HepG2 (cell line): ENCODE data around the gene ARMH3. TPM values are rescaled to one million over a fixed set of nuclear protein-coding genes. Genes with fewer than 3 reads are reported as not detected.

Source experiments
- AKAP8 ChIP-seq: sonication (generic); formaldehyde crosslinking; IDR thresholded peaks from 2 replicates; pipeline ENCODE4 v1.5.1; 2020; ENCODE audit warnings: mild to moderate bottlenecking, missing genetic modification reagents
- ASH2L ChIP-seq: fragments of 300-600, 200-600 bp; sonication (generic); IDR thresholded peaks from 2 replicates; pipeline ENCODE4 v1.7.0; 2017; ENCODE audit warnings: low read depth, mild to moderate bottlenecking, moderate library complexity, mixed read lengths, low read length; ENCODE audit not compliant: insufficient read length
- DNMT3B ChIP-seq: conservative IDR thresholded peaks from 2 replicates; pipeline ENCODE4 v1.6.1; 2016; ENCODE audit warnings: missing biosample characterization, control low read depth
- GATAD2A ChIP-seq: IDR thresholded peaks from 2 replicates; pipeline ENCODE4 v1.6.1; 2016
- KDM4B ChIP-seq: sonication (generic); formaldehyde crosslinking; IDR thresholded peaks from 2 replicates; pipeline ENCODE4 v1.4.0; 2020; ENCODE audit warnings: missing genetic modification reagents
- KLF11 ChIP-seq: IDR thresholded peaks from 2 replicates; pipeline ENCODE4 v1.6.1; 2016; ENCODE audit warnings: missing compliant biosample characterization
- NR2F6 ChIP-seq, 2 experiments: IDR thresholded peaks; 2 replicates each; pipeline ENCODE4 v1.6.1; 2016; ENCODE audit warnings: antibody characterized with exemption in 1 of 2, mild to moderate bottlenecking in 1 of 2
- SAFB2 ChIP-seq: sonication (generic); formaldehyde crosslinking; IDR thresholded peaks from 2 replicates; pipeline ENCODE4 v1.5.1; 2020; ENCODE audit warnings: missing genetic modification reagents, low read depth, mild to moderate bottlenecking, borderline replicate concordance
- SMAD3 ChIP-seq: sonication (generic); formaldehyde crosslinking; IDR thresholded peaks from 2 replicates; pipeline ENCODE4 v1.4.0; 2020; ENCODE audit warnings: missing genetic modification reagents
- SNAI1 ChIP-seq: sonication (generic); formaldehyde crosslinking; IDR thresholded peaks from 2 replicates; pipeline ENCODE4 v1.5.0; 2020; ENCODE audit warnings: mild to moderate bottlenecking, missing genetic modification reagents, borderline replicate concordance
- SRY ChIP-seq: sonication (generic); formaldehyde crosslinking; IDR thresholded peaks from 2 replicates; pipeline ENCODE4 v1.8.0; 2022; ENCODE audit warnings: mild to moderate bottlenecking, missing genetic modification reagents
- ZFX ChIP-seq: sonication (generic); formaldehyde crosslinking; IDR thresholded peaks from 2 replicates; pipeline ENCODE4 v1.4.0; 2020; ENCODE audit warnings: mild to moderate bottlenecking, low read depth, missing genetic modification reagents, moderate library complexity
- ZNF577 ChIP-seq: sonication (generic); formaldehyde crosslinking; IDR thresholded peaks from 2 replicates; pipeline ENCODE4 v1.4.0; 2020; ENCODE audit warnings: mild to moderate bottlenecking, low read depth, missing genetic modification reagents, borderline replicate concordance
- ZNF607 ChIP-seq: sonication (generic); formaldehyde crosslinking; IDR thresholded peaks from 2 replicates; pipeline ENCODE4 v1.5.1; 2020; ENCODE audit warnings: missing genetic modification reagents, mild to moderate bottlenecking, borderline replicate concordance
- ZNF83 ChIP-seq: sonication (generic); formaldehyde crosslinking; IDR thresholded peaks from 2 replicates; pipeline ENCODE4 v1.4.0; 2020; ENCODE audit warnings: missing genetic modification reagents, mild to moderate bottlenecking, borderline replicate concordance
- ZSCAN12 ChIP-seq: sonication (generic); formaldehyde crosslinking; IDR thresholded peaks from 2 replicates; pipeline ENCODE4 v1.9.0; 2021; ENCODE audit warnings: mild to moderate bottlenecking, missing genetic modification reagents
- polyA plus RNA-seq, 8 experiments: library from polyadenylated mRNA; depleted of rRNA in 3 of 8; stranded (reverse) in 7 of 8; unstranded in 1 of 8; fragments of >200 nt; fragmentation: Illumina TruSeq in 4 of 8; extraction: Trizol in 4 of 8; gene quantifications; 2 replicates each; pipeline versions ENCODE4 v1.2.1 to v1.2.3, GENCODE V29; 2011 to 2016; ENCODE audit warnings: low read depth in 4 of 8, missing spikeins in 1 of 8, mixed read lengths in 1 of 8; ENCODE audit not compliant: insufficient read depth in 1 of 8
- total RNA-seq, 5 experiments: library from RNA; depleted of rRNA; stranded (reverse); fragments of >200 nt; fragmentation: Illumina TruSeq; extraction: Trizol; gene quantifications; 2 replicates each; pipeline ENCODE4 v1.2.3, GENCODE V29; 2016; ENCODE audit warnings: low read depth in 1 of 5
- TF ChIP-seq, protein P1 (sequence below): sonication (generic); formaldehyde crosslinking; IDR thresholded peaks from 2 replicates; pipeline ENCODE4 v1.8.0; 2022; ENCODE audit warnings: mild to moderate bottlenecking, missing genetic modification reagents, moderate library complexity
- TF ChIP-seq, protein P2 (sequence below), 2 experiments: sonication (generic) in 1 of 2; formaldehyde crosslinking in 1 of 2; IDR thresholded peaks; 2 replicates each; pipeline versions ENCODE4 v1.4.0 to v1.6.1; 2018 to 2020; ENCODE audit warnings: missing genetic modification reagents in 2 of 2, borderline replicate concordance in 1 of 2, low read depth in 1 of 2, mild to moderate bottlenecking in 1 of 2, missing biosample characterization in 1 of 2
- TF ChIP-seq, protein P3 (sequence below): sonication (generic); formaldehyde crosslinking; IDR thresholded peaks from 2 replicates; pipeline ENCODE4 v1.5.1; 2020; ENCODE audit warnings: mild to moderate bottlenecking, missing genetic modification reagents
- TF ChIP-seq, protein P4 (sequence below): sonication (generic); formaldehyde crosslinking; IDR thresholded peaks from 2 replicates; pipeline ENCODE4 v1.9.0; 2022; ENCODE audit warnings: missing genetic modification reagents, mild to moderate bottlenecking, borderline replicate concordance

The ARMH3 gene
- total and polyA plus RNA-seq, 2 of the 13 experiments (the other 11 are each of a cell fraction or from before 2014, with no cell fraction given), result 8.4 to 16.9 TPM

DNA sequence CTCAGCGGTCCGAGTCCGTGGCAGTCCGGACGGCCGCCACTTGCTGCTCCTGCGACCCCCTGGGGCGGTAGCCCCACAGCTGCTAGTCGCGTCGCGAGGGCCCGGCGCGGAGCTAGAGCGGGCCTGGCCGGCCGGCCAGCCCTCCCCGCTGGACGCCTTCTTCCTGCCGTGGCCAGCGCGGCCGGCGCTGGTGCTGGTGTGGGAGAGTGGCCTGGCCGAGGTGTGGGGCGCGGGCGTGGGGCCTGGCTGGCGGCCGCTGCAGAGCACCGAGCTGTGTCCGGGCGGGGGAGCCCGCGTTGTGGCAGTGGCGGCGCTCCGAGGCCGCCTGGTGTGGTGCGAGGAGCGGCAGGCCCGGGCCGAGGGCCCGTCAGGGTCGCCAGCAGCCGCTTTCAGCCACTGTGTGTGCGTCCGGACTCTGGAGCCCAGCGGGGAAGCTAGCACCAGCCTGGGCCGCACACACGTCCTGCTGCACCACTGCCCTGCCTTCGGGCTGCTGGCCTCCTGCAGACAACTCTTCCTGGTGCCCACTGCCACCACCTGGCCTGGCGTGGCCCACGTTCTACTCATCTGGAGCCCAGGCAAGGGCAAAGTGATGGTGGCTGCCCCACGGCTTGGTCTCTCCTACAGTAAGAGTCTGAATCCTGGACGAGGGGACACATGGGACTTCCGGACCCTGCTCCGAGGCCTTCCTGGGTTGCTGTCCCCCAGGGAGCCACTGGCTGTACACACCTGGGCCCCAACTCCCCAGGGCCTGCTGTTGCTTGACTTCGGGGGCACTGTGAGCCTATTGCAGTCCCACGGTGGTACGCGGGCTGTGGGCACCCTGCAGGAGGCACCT lies 9.8 kb upstream of the ARMH3 start (continued):
- no peak for TF ChIP-seq SNAI1 (CRISPR knock-in tag)
- no peak for TF ChIP-seq GATAD2A (CRISPR knock-in tag)
- no peak for TF ChIP-seq KDM4B (CRISPR knock-in tag)
- TF ChIP-seq SMAD3, result no peak
- TF ChIP-seq NR2F6 (IDR thresholded peaks at IDR 0.05), result no peak
- no peak for TF ChIP-seq NR2F6 (CRISPR knock-in tag; IDR thresholded peaks at IDR 0.05)
- TF ChIP-seq AKAP8 (CRISPR knock-in tag), result no peak
- no peak for TF ChIP-seq ZNF577
- TF ChIP-seq DNMT3B (CRISPR knock-in tag), result no peak
- TF ChIP-seq, protein P1, sequence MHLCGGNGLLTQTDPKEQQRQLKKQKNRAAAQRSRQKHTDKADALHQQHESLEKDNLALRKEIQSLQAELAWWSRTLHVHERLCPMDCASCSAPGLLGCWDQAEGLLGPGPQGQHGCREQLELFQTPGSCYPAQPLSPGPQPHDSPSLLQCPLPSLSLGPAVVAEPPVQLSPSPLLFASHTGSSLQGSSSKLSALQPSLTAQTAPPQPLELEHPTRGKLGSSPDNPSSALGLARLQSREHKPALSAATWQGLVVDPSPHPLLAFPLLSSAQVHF (CRISPR knock-in tag), result no peak
- TF ChIP-seq SAFB2, result no peak; the same call in 1 of the 2 replicates
- TF ChIP-seq, protein P2, sequence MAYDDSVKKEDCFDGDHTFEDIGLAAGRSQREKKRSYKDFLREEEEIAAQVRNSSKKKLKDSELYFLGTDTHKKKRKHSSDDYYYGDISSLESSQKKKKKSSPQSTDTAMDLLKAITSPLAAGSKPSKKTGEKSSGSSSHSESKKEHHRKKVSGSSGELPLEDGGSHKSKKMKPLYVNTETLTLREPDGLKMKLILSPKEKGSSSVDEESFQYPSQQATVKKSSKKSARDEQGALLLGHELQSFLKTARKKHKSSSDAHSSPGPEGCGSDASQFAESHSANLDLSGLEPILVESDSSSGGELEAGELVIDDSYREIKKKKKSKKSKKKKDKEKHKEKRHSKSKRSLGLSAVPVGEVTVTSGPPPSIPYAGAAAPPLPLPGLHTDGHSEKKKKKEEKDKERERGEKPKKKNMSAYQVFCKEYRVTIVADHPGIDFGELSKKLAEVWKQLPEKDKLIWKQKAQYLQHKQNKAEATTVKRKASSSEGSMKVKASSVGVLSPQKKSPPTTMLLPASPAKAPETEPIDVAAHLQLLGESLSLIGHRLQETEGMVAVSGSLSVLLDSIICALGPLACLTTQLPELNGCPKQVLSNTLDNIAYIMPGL (CRISPR knock-in tag; IDR thresholded peaks at IDR 0.05; ENCODE audit: borderline replicate concordance in 1 of 2, low read depth in 1 of 2), result peak in 1 of 2 experiments; percentile 30; a peak in 1 of 4 replicates
- no peak for TF ChIP-seq ZSCAN12 (CRISPR knock-in tag)
- TF ChIP-seq, protein P3, sequence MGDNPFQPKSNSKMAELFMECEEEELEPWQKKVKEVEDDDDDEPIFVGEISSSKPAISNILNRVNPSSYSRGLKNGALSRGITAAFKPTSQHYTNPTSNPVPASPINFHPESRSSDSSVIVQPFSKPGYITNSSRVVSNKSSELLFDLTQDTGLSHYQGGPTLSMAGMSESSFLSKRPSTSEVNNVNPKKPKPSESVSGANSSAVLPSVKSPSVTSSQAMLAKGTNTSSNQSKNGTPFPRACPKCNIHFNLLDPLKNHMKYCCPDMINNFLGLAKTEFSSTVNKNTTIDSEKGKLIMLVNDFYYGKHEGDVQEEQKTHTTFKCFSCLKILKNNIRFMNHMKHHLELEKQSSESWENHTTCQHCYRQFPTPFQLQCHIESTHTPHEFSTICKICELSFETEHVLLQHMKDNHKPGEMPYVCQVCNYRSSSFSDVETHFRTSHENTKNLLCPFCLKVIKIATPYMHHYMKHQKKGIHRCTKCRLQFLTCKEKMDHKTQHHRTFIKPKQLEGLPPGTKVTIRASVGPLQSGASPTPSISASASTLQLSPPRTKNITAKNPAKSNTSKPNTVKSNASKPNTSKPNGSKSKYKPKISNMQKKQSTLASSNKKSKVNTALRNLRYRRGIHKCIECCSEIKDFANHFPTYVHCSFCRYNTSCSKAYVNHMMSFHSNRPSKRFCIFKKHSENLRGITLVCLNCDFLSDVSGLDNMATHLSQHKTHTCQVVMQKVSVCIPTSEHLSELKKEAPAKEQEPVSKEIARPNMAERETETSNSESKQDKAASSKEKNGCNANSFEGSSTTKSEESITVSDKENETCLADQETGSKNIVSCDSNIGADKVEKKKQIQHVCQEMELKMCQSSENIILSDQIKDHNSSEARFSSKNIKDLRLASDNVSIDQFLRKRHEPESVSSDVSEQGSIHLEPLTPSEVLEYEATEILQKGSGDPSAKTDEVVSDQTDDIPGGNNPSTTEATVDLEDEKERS (CRISPR knock-in tag), result no peak
- peak; percentile 13 for TF ChIP-seq ASH2L
- TF ChIP-seq ZNF83 (CRISPR knock-in tag), result no peak
- TF ChIP-seq, protein P4, sequence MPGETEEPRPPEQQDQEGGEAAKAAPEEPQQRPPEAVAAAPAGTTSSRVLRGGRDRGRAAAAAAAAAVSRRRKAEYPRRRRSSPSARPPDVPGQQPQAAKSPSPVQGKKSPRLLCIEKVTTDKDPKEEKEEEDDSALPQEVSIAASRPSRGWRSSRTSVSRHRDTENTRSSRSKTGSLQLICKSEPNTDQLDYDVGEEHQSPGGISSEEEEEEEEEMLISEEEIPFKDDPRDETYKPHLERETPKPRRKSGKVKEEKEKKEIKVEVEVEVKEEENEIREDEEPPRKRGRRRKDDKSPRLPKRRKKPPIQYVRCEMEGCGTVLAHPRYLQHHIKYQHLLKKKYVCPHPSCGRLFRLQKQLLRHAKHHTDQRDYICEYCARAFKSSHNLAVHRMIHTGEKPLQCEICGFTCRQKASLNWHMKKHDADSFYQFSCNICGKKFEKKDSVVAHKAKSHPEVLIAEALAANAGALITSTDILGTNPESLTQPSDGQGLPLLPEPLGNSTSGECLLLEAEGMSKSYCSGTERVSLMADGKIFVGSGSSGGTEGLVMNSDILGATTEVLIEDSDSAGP (CRISPR knock-in tag), result peak; percentile 32
- TF ChIP-seq KLF11 (CRISPR knock-in tag), result no peak
- TF ChIP-seq ZNF607 (CRISPR knock-in tag), result no peak
- peak; percentile 85; the same call in 1 of the 2 replicates for TF ChIP-seq ZFX (CRISPR knock-in tag)
- peak; percentile 27; the same call in 1 of the 2 replicates for TF ChIP-seq SRY (CRISPR knock-in tag)
